Measurements from ENCODE around the gene CENPA.
"Not testable (repeated sequence)": the region's sequence is repeated elsewhere in the genome, so short reads cannot be mapped to it uniquely, and the experiment has no call there.

CENPA gene

DNA sequence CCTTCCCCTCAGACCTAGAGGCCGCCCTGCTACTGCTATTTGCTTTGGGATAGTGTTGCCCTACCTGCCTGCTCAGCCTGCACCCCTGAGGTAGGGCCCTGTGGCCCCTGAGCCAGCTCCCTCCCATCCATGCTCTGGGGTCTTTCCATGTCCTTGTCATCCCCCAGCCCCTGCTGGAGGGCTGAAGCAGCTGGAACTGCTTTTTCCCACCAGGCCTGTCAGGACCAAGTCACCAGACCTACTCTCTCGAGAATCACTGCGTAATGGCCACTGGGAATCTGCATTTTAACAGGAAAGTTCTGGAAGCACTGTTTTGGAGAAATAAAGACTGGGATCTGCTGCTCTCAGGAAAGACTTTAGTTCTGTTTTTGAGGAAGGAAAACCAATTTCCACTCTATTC is 42.0 kb upstream of the CENPA start:
- TF ChIP-seq, protein P1, sequence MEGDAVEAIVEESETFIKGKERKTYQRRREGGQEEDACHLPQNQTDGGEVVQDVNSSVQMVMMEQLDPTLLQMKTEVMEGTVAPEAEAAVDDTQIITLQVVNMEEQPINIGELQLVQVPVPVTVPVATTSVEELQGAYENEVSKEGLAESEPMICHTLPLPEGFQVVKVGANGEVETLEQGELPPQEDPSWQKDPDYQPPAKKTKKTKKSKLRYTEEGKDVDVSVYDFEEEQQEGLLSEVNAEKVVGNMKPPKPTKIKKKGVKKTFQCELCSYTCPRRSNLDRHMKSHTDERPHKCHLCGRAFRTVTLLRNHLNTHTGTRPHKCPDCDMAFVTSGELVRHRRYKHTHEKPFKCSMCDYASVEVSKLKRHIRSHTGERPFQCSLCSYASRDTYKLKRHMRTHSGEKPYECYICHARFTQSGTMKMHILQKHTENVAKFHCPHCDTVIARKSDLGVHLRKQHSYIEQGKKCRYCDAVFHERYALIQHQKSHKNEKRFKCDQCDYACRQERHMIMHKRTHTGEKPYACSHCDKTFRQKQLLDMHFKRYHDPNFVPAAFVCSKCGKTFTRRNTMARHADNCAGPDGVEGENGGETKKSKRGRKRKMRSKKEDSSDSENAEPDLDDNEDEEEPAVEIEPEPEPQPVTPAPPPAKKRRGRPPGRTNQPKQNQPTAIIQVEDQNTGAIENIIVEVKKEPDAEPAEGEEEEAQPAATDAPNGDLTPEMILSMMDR (IDR thresholded peaks at IDR 0.05) = no peak
- no peak for TF ChIP-seq ZFX (IDR thresholded peaks at IDR 0.05; ENCODE audit: borderline replicate concordance)
- no peak overlapping the region for H3K27ac ChIP-seq

DNA sequence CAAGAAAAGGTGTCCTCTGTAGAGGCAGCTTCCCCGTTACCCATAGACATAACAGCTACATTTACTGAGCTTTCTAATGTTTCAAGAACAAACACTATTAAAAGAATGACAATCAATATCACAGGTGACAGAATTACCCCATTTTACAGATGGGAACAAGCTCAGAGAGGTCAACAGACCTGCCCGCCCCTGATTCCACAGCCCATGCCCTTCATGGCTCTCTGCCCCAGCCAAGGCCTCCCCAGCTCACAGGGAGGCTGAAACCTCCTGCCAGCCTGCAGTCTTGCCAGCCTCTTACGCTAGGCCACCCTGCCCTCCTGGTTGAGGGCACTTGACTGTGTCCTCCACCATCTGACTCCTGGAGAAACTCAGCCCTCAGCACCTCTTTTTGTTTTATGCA is 40.9 kb upstream of the CENPA start:
- TF ChIP-seq ZFX (IDR thresholded peaks at IDR 0.05; ENCODE audit: borderline replicate concordance) = no peak
- TF ChIP-seq, protein P1 (IDR thresholded peaks at IDR 0.05) = no peak
- H3K27ac ChIP-seq = no peak overlapping the region

DNA sequence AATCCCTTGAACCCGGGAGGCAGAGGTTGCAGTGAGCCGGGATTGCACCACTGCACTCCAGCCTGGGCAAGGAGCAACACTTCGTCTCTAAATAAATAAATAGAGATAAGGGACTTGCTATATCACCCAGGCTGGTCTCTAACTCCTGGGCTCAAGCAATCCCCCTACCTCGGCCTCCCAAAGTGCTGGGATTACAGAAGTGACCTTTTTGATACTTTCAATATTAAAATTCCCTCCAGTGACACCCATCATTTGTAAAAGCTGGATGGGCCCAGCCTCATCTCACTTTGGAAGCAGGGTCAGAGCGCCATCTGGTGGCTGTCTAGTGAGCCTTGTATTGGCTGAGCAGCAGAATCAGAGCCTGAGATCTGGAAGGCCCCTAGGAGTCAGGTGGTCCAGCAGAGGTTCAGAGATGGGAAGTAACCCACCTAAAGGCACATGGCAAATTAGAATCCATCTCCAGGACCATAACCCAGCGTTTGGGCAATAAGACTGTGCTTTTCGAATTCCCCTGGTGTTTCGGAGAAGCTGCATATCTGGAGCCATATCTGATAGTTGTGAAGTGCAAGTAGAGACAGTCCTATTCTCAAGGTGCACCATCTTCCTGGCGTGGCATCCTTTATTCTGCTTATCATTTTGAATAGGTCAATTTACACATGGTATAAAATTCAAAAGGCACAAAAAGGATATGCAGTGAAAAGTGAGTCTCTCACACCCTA is 40.1 kb upstream of the CENPA start:
- H3K27ac ChIP-seq = no peak overlapping the region
- TF ChIP-seq, protein P1 (IDR thresholded peaks at IDR 0.05) = peak; percentile 92
- TF ChIP-seq ZFX (IDR thresholded peaks at IDR 0.05; ENCODE audit: borderline replicate concordance) = no peak

DNA sequence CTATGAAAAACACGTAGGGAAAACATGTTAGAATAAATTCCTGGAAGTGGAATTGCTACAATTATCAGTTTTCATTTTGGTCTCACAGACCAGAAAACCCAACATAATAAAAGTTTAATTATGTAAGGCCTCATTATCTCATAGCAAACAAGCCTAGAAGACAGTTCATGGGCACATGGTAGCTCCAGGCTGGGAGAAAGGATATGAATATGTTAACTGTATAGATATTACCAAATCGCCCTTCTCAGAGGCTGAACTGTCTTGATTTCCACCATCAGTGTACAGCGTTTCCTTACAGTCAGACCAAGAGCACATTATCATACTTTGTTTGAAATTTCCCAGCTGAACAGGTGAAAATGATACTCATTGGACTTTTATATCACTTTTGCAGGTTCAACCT is 38.9 kb upstream of the CENPA start:
- no peak overlapping the region for H3K27ac ChIP-seq
- TF ChIP-seq, protein P1 (IDR thresholded peaks at IDR 0.05) = no peak
- no peak for TF ChIP-seq ZFX (IDR thresholded peaks at IDR 0.05; ENCODE audit: borderline replicate concordance)

DNA sequence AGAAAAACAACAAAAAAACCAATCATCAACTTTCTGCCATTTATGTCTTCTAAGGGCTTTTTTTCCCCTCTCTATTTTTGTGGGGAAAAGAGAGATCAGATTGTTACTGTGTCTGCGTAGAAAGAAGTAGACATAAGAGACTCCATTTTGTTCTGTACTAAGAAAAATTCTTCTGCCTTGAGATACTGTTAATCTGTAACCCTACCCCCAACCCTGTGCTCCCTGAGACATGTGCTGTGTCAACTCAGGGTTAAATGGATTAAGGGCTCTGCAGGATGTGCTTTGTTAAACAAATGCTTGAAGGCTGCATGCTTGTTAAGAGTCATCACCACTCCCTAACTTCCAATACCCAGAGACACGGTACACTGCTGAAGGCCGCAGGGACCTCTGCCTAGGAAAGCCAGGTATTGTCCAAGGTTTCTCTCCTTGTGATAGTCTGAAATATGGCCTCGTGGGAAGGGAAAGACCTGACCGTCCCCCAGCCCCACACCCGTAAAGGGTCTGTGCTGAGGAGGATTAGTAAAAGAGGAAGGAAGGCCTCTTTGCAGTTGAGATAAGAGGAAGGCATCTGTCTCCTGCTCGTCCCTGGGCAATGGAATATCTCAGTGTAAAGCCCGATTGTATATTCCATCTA is 36.0 kb upstream of the CENPA start:
- H3K27ac ChIP-seq = not testable (repeated sequence)

DNA sequence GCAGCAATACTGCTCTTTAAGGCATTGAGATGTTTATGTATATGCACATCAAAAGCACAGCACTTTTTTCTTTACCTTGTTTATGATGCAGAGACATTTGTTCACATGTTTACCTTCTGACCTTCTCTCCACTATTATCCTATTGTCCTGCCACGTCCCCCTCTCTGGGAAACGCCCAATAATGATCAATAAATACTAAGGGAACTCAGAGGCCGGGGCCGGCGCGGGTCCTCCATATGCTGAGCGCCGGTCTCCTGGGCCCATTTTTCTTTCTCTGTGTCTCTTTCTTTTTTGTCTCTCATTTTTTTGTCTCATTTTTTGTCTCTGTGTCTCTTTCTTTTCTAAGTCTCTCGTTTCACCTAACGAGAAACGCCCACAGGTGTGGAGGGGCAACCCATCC is 35.4 kb upstream of the CENPA start:
- H3K27ac ChIP-seq = not testable (repeated sequence)

DNA sequence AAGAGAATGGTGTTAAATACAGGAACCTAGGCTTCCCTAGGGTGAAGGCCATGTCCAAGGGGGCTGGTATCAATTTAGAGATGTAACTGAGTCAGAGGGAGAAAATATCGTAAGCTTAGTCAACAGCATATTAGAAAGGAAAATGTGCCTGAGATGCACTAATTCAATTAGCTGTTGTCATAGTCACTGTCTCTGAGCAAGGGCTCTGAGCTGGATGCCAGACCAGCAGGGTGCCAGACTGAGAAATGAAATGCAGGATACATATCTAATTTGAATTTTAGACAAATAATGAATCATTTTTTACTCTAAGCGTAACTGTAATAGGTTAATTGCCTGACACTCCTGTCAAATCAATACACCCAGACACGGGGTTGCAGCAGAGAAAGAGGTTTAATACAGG is 33.2 kb upstream of the CENPA start:
- no peak overlapping the region for H3K27ac ChIP-seq
- TF ChIP-seq, protein P1 (IDR thresholded peaks at IDR 0.05) = no peak
- no peak for TF ChIP-seq ZFX (IDR thresholded peaks at IDR 0.05; ENCODE audit: borderline replicate concordance)

DNA sequence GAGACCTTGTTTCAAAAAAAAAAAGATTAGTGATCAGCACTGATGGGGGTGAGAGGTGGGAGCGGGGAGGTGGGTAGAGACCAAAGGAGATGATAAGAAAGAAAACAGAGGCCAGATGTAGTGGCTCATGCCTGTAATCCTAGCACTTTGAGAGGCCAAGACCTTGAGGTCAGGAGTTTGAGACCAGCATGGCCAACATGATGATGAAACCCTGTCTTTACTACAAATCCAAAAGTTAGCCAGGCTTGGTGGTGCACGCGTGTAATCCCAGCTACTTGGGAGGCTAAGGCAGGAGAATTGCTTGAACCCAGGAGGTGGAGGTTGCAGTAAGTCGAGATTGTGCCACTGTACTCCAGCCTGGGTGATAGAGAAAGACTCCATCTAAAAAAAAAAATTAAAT is 31.3 kb upstream of the CENPA start:
- TF ChIP-seq ZFX (IDR thresholded peaks at IDR 0.05; ENCODE audit: borderline replicate concordance) = no peak
- TF ChIP-seq, protein P1 (IDR thresholded peaks at IDR 0.05) = no peak
- no peak overlapping the region for H3K27ac ChIP-seq

Data from 22Rv1 (cell line).